NCI-H2081 (cell line): ENCODE data around the gene UGCG.
"Not testable (repeated sequence)": the region's sequence is repeated elsewhere in the genome, so short reads cannot be mapped to it uniquely, and the experiment has no call there.

Experiments
- DNase-seq, 2 experiments: peaks; one replicate each; lab custom pipeline; 2025; lab: John Stamatoyannopoulos, UW

Gene UGCG

DNA sequence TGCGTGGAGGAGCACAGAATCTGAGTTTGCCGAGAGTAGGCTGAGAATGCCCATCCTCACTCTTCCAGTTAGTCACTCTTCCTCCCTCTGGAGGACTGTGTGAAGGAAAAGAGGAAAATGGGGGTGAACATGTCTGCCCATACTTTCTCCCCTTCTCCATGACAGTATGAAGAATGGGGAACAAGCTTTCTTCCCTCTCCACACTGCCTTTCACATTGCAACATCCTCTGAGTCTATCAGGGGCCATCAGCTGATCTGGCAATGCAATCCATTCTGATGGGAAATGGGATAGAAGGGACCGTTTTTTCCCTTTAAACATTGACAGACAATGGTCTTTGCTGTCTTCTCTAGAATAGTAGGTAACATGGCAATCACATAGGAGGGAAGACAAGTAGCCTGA, 56.8 kb downstream of the UGCG start:
- DNase-seq = no peak

GRCh38 chr9:111955048-111955447, 58.4 kb downstream of the UGCG start:
- peak; percentile 92 to 99 for DNase-seq

- DNase-seq = no peak
Measured at GRCh38 chr9:111957856-111958631, 61.4 kb downstream of the UGCG start.

- DNase-seq = peak in 1 of 2 experiments; percentile 45
Measured at GRCh38 chr9:111959468-111960359, 63.1 kb downstream of the UGCG start.

GRCh38 chr9:111960485-111960884, 63.9 kb downstream of the UGCG start:
- DNase-seq = not testable (repeated sequence)

- DNase-seq = peak in 1 of 2 experiments; percentile 27
Measured at GRCh38 chr9:111961009-111961408, 64.4 kb downstream of the UGCG start.

DNA sequence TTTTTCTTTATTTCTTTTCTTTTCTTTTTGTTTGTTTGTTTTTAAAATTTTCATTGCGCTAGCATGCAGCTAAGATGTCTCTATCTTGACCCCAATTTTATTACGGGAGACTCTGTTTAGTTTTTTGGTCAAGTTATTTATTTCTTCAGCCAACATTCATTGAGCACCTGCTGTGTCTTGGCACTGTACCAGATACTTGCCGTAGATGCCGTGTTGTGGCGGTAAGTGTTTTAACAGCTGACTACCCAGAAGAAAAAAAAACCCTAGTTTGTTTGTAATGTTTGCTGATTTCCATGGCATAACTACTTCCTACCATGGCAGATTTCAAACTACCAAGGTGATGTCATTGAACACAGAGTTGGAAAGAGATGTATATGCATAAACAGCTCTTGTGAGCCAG, 65.0 kb downstream of the UGCG start:
- peak; percentile 74 to 93 for DNase-seq

DNA sequence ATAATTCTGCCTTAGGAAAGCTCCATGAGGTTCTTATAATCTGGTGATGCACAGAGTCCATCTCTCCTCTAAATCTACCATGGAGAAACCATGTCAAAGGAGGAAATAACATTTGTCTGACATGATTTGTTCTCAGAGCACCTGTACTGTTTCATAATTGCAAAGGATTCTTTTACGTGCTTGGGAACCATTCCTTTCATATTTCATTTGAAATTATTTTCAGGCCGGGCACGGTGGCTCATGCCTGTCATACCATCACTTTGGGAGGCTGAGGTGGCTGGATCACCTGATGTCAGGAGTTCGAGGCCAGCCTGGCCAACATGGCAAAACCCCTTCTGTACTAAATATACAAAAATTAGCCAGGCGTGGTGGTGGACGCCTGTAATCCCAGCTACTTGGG, 65.4 kb downstream of the UGCG start:
- DNase-seq = no peak

DNA sequence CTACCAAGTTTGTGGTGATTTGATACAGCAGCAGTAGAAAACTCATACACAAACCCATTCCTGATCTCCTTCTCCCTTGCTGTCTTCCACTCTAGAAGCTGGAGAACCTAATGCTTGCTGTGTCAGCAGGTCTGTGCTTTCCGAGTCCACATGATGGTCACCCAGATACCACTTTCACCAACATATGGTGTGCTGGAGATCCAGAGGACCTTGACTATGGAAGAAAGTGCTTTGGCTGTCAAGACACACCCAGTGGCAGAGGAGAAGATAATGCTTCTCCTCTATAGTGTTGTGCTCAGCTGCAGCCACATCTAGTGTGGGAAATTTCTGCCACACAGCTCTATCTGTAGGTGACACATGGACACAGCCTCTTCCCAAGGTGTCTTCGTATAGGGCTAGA, 67.4 kb downstream of the UGCG start:
- no peak for DNase-seq

- no peak for DNase-seq
Measured at GRCh38 chr9:111965566-111966019, 69.0 kb downstream of the UGCG start.

GRCh38 chr9:111966124-111966723, 69.6 kb downstream of the UGCG start:
- DNase-seq = no peak

GRCh38 chr9:111966861-111967291, 70.3 kb downstream of the UGCG start:
- DNase-seq = no peak

GRCh38 chr9:111967621-111968020, 71.0 kb downstream of the UGCG start:
- DNase-seq = no peak

DNA sequence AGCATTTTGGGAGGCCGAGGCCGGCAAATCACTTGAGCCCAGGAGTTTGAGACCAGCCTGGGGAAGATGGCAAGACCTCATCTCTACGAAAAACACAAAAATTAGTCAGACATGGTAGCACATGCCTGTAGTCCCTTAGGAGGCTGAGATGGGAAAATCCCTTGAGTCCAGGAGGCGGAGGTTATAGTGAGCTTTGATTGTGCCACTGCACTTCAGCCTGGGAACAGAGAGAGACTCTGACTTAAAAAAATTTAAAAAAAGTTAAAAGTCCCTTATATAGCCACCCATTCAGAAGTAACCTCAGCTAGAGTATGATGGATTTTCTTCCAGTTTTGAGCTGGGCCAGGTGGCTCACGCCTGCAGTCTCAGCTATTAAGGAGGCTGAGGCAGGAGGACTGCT, 72.4 kb downstream of the UGCG start:
- no peak for DNase-seq

DNA sequence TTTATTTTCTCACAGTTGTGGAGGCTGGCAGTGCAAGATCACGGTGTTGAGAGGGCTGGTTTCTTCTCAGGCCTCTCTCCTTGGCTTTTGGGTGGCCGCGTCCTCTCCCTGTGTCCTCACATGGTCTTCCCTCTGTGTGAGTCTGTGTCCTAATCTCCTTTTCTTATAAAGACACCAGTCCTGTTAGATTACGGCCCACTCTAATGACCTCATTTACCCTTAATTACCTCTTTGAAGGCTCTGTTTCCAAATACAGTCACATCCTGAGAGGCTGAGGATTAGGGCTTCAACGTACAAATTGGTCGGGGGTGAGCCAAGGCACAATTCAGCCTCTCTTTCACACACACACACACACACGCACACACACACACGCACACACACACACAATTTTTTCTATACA, 73.0 kb downstream of the UGCG start:
- DNase-seq = no peak

DNA sequence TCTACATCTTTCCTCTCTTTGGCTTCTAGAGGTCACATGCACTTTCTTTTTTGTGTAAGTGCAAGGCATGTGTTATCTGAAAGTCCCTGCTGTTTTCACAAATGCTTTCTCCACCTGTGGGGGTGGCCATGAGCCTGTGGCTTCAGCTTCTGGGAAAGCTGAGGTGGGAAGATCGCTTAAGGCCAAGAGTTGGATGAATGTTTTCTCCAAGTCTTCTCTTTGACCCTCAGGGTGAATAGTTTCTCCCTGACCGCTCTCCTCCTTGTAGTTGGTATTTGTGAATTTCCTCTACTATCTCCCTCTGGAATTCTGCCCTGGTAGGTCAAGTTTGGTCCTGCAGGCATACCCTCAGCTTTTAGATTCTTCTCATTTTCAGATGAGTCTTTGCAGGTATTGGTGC, 74.2 kb downstream of the UGCG start:
- DNase-seq = no peak

GRCh38 chr9:111974092-111974681, 77.6 kb downstream of the UGCG start:
- DNase-seq = peak; percentile 20 to 56

- DNase-seq = peak; percentile 19 to 62
Measured at GRCh38 chr9:111975709-111976108, 79.1 kb downstream of the UGCG start.

GRCh38 chr9:111978616-111979015, 82.0 kb downstream of the UGCG start:
- no peak for DNase-seq

DNA sequence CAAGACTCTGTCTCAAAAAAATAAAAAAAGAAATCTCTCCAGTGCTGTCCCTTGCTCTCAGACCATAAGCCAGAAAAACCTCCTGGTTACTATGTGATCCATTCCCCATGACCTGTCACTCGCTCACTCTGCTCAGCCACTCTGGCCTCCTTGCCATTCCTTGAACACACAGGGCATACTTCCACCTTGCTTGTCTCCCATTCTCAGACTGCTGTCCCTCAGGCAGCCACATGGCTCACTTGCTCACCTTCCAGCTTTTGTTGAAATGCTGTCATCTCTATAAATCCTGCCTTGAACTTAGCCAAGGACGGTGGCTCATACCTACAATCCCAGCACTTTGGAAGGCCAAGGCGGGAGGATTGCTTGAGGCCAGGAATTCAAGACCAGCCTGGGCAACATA, 82.9 kb downstream of the UGCG start:
- DNase-seq = no peak

- no peak for DNase-seq
Measured at GRCh38 chr9:111980398-111980797, 83.8 kb downstream of the UGCG start.

DNA sequence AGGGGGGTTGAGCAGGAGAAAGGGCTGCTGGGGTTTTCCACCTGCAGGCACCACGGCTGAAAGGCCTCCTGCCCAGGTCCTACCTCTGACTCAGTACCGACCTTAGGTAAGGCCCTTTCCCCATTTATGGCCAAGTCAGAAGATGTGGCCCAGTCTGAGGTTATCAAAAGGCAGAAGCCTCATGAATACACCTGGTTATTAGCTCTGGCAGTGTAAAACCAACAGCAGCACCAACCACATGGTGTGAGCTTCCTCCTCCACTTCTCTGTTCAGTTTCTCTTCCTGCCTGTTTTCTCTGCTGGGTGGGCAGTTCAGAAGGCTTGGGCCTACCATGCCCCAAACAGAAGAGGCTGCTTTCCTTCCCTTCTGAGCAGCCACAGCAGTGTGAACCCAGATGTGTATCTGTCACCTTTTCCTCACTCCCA, 86.9 kb downstream of the UGCG start:
- no peak for DNase-seq
